OCI-LY7 (cell line): ENCODE measurements around the gene TIMP3. TPM values are rescaled to one million over a fixed set of nuclear protein-coding genes. Genes with fewer than 3 reads are reported as not detected.

ENCODE experiments used
- BruUV-seq: library from RNA; stranded (reverse); fragments of 400-500 nt; replicated peaks from 2 replicates; lab custom pipeline; 2021; lab: Mats Ljungman, UMichigan
- CTCF ChIA-PET: fragments of 300-600 bp; sonication (Branson Sonifier 250); formaldehyde crosslinking; loops from one replicate; lab custom pipeline; 2022; ENCODE audit warnings: antibody characterized with exemption; ENCODE audit not compliant: unreplicated experiment; lab: Charles Lee
- POLR2A ChIA-PET: fragments of 300-600 bp; sonication (Branson Sonifier 250); formaldehyde crosslinking; loops from one replicate; lab custom pipeline; 2022; ENCODE audit warnings: antibody characterized with exemption; lab: Charles Lee
- DNase-seq: peaks from one replicate; pipeline ENCODE4 v3.0.0-alpha.2; 2015; ENCODE audit warnings: low spot score
- H2AFZ ChIP-seq: fragments of 200-600 bp; sonication (generic), shearing (Covaris generic); 2 replicates; pipeline ENCODE4 v1.6.1; 2014; ENCODE audit warnings: mild to moderate bottlenecking, antibody characterized with exemption, low read length, moderate library complexity
- H3K27ac ChIP-seq: fragments of 200-600 bp; sonication (generic); 2 replicates; pipeline ENCODE4 v1.5.1; 2014; ENCODE audit warnings: mixed run types, low read depth, mild to moderate bottlenecking, moderate library complexity, low read length, inconsistent platforms; ENCODE audit not compliant: poor library complexity, severe bottlenecking
- H3K36me3 ChIP-seq: fragments of 200-600 bp; sonication (generic); 2 replicates; pipeline ENCODE4 v1.6.1; 2014; ENCODE audit warnings: mild to moderate bottlenecking, antibody characterized with exemption, low read length, moderate library complexity, mixed read lengths; ENCODE audit not compliant: insufficient read depth
- H3K4me1 ChIP-seq: fragments of 200-600 bp; sonication (generic); 2 replicates; pipeline ENCODE4 v1.5.1; 2014; ENCODE audit warnings: mild to moderate bottlenecking, low read length; ENCODE audit not compliant: insufficient read depth, poor library complexity, severe bottlenecking
- H3K4me2 ChIP-seq: fragments of 200-600 bp; sonication (generic); 2 replicates; pipeline ENCODE4 v1.6.1; 2014; ENCODE audit warnings: mild to moderate bottlenecking, low read length
- H3K4me3 ChIP-seq: fragments of 200-600 bp; sonication (generic); 2 replicates; pipeline ENCODE4 v1.5.1; 2014; ENCODE audit warnings: mild to moderate bottlenecking, low read depth, low read length; ENCODE audit not compliant: poor library complexity, severe bottlenecking
- H3K79me2 ChIP-seq: fragments of 200-600 bp; sonication (generic); 2 replicates; pipeline ENCODE4 v1.6.1; 2016; ENCODE audit warnings: low read depth, mild to moderate bottlenecking, low read length, moderate library complexity, mixed read lengths; ENCODE audit not compliant: insufficient read depth
- H3K9me2 ChIP-seq: fragments of 200-600 bp; sonication (generic); 2 replicates; pipeline ENCODE4 v1.6.1; 2016; ENCODE audit warnings: mild to moderate bottlenecking, low read length, mixed read lengths; ENCODE audit not compliant: insufficient read depth
- H3K9me3 ChIP-seq: fragments of 200-600 bp; sonication (generic); 2 replicates; pipeline ENCODE4 v1.6.1; 2014; ENCODE audit warnings: mild to moderate bottlenecking, mixed run types, low read length, mixed read lengths
- H4K20me1 ChIP-seq: fragments of 200-600 bp; sonication (generic); 2 replicates; pipeline ENCODE4 v1.6.1; 2014; ENCODE audit warnings: mild to moderate bottlenecking, antibody characterized with exemption, low read length, moderate library complexity, mixed read lengths; ENCODE audit not compliant: insufficient read depth
- EZH2phosphoT487 ChIP-seq: fragments of 200-600 bp; sonication (generic); IDR thresholded peaks from 2 replicates; pipeline ENCODE4 v1.6.1; 2018; ENCODE audit warnings: low read depth, borderline replicate concordance, mild to moderate bottlenecking, mixed run types, antibody characterized with exemption, low read length, moderate library complexity, mixed read lengths
- intact Hi-C: fragments of 100-400 bp; cut with micrococcal nuclease; formaldehyde crosslinking; loops from one replicate; pipeline ENCODE4 v1.10.0; 2022; ENCODE audit not compliant: unreplicated experiment
- total RNA-seq, 2 experiments: library from RNA; depleted of rRNA in 1 of 2; stranded (reverse); fragments of >200 nt in 1 of 2; shearing (Covaris generic) in 1 of 2; gene quantifications; 2 replicates each; pipeline ENCODE4 v1.2.3, GENCODE V29; 2014 to 2022
- TF ChIP-seq, protein P1 (sequence below): fragments of 200-600 bp; sonication (generic); conservative IDR thresholded peaks from 2 replicates; pipeline ENCODE4 v1.5.1; 2014; ENCODE audit warnings: mild to moderate bottlenecking, antibody characterized with exemption, low read length, moderate library complexity, mixed read lengths

TIMP3 gene
- total RNA-seq, 2 experiments from 2014 or later, result not detected

GRCh38 chr22:32800158-32800882, 1.2 kb upstream of the TIMP3 start:
- POLR2A ChIA-PET, result no interaction called here

DNA sequence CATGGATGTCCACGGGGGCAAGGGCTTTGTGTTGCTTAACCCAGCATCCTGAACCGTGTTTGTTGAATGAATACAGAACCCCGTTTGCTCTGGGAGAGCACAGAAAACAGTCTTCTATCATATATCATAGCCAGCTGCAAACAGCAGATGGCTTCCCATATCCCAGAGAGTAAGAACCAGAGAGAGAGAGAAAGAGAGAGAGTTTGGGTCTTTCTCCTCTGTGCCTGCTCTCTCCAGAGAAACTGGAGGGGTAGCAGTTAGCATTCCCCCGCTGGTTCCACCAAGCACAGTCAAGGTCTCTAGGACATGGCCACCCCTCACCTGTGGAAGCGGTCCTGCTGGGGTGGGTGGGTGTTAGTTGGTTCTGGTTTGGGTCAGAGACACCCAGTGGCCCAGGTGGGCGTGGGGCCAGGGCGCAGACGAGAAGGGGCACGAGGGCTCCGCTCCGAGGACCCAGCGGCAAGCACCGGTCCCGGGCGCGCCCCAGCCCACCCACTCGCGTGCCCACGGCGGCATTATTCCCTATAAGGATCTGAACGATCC, 440 bp upstream of the TIMP3 start:
- Histone ChIP-seq H3K9me2 (no peaks in the 10 kb centered on the region), H3K4me1 (no peaks in the 10 kb centered on the region), H2AFZ (no peak overlapping the region), H3K36me3 (no peaks in the 10 kb centered on the region), H3K79me2 (no peaks in the 10 kb centered on the region), H3K4me3 (no peak overlapping the region), H3K4me2 (no peak overlapping the region), H3K27ac (no peak overlapping the region), H3K9me3 (no peaks in the 10 kb centered on the region), H4K20me1 (no peaks in the 10 kb centered on the region)
- CTCF ChIA-PET, result no interaction called here
- no peak for TF ChIP-seq EZH2phosphoT487
- TF ChIP-seq, protein P1, sequence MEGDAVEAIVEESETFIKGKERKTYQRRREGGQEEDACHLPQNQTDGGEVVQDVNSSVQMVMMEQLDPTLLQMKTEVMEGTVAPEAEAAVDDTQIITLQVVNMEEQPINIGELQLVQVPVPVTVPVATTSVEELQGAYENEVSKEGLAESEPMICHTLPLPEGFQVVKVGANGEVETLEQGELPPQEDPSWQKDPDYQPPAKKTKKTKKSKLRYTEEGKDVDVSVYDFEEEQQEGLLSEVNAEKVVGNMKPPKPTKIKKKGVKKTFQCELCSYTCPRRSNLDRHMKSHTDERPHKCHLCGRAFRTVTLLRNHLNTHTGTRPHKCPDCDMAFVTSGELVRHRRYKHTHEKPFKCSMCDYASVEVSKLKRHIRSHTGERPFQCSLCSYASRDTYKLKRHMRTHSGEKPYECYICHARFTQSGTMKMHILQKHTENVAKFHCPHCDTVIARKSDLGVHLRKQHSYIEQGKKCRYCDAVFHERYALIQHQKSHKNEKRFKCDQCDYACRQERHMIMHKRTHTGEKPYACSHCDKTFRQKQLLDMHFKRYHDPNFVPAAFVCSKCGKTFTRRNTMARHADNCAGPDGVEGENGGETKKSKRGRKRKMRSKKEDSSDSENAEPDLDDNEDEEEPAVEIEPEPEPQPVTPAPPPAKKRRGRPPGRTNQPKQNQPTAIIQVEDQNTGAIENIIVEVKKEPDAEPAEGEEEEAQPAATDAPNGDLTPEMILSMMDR, result no peak
- POLR2A ChIA-PET, result no interaction called here
- intact Hi-C loops, result no loop called here
- BruUV-seq, result no TSS peak
- DNase-seq, result no peak

More at GRCh38 chr22:32800158-32800882, 1.2 kb upstream of the TIMP3 start:
- no peak for TF ChIP-seq EZH2phosphoT487
- TF ChIP-seq, protein P1, result no peak
- Histone ChIP-seq H3K9me2 (no peaks in the 10 kb centered on the region), H3K4me1 (no peaks in the 10 kb centered on the region), H3K36me3 (no peaks in the 10 kb centered on the region), H3K4me3 (no peak overlapping the region), H3K4me2 (no peak overlapping the region), H3K9me3 (no peaks in the 10 kb centered on the region), H3K27ac (no peak overlapping the region), H4K20me1 (no peaks in the 10 kb centered on the region), H3K79me2 (no peaks in the 10 kb centered on the region), H2AFZ (no peak overlapping the region)
- DNase-seq, result no peak
- BruUV-seq, result no TSS peak
- intact Hi-C loops, result no loop called here
- CTCF ChIA-PET, result no interaction called here

DNA sequence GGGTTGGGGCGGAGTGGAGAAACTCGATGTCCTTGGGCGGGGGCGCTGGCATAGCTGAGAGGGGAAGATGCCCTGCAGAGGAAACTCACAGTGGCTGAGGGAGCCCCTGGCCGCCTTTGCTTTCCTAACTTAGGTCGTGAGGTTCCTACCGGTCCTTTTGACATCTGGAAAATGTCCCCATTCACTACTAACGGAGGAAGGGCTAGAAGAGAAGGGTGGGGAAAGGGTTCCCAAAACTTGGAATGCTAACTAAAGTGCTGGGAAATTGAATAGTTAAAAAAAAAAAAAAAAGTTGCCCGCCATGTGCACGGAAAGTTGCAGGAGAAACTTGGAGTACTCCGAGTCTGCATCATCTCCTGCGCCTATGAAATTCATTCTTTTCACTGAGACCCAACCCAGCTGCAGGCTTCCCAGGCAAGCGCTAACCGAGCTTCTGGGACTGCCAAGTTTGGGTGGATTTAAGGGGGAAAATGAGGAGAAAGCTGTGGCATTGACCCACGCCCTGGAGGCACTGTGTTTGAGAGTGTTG, 796 bp downstream of the TIMP3 start:
- H3K9me3 ChIP-seq, result no peaks in the 10 kb centered on the region
- no peaks in the 10 kb centered on the region for H3K9me2 ChIP-seq
- H3K4me2 ChIP-seq, result no peak overlapping the region
- H3K4me3 ChIP-seq, result no peak overlapping the region
- no peaks in the 10 kb centered on the region for H3K36me3 ChIP-seq
- TF ChIP-seq, protein P1, result no peak
- TF ChIP-seq EZH2phosphoT487, result no peak
- no peaks in the 10 kb centered on the region for H4K20me1 ChIP-seq
- H3K27ac ChIP-seq, result no peak overlapping the region
- CTCF ChIA-PET, result no interaction called here
- POLR2A ChIA-PET, result interaction anchor here (0.7 kb wide), 2 partner anchors 81 to 1299 kb away, joined by 6 read pairs; no protein-coding TSS in a partner anchor
- no TSS peak for BruUV-seq
- H2AFZ ChIP-seq, result no peak overlapping the region
- no peak for DNase-seq
- intact Hi-C loops, result no loop called here
- H3K4me1 ChIP-seq, result no peaks in the 10 kb centered on the region
- H3K79me2 ChIP-seq, result no peaks in the 10 kb centered on the region
